ENCODE measurements around the gene TBCK.
A peak's percentile ranks its signal among the peaks of the same experiment; 100 is the strongest.

The TBCK gene

DNA sequence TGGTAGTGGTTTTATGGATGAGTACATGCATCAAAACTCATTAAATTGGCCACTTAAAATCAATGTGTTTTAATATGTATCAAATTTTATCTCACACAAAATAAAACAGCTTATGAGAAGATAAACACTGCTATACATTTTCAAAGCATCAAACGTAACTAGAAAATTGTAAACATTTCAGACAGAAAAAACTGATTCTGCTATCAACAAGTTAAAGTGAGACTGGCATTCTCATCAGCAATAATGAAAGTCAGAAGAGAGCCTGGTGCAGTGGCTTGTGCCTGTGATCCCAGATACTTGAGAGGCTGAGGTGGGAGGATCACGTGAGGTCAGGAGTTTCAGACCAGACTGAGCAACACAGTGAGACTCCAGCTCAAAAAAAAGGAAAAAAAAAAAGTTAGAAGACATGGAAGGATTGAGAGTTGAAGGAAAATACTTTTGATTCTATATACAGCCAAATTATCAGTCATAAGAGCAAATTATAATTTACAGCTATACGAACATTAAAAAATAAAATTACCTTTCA lies 2.9 kb downstream of the TBCK start:
- H4K20me1 ChIP-seq (ENCODE audit: insufficient read depth, low read length, poor library complexity, severe bottlenecking) = peaks cover 9% of the 10 kb centered on the region
- H3K36me3 ChIP-seq (ENCODE audit: insufficient read depth, low read length) = no peaks in the 10 kb centered on the region
- H3K27me3 ChIP-seq (ENCODE audit: insufficient read depth, low read length, poor library complexity, severe bottlenecking) = no peaks in the 10 kb centered on the region
- peak overlapping the region; percentile 93 for H3K4me2 ChIP-seq (ENCODE audit: low read depth, low read length, poor library complexity, severe bottlenecking)
- no peaks in the 10 kb centered on the region for H3K9me2 ChIP-seq (replicated peaks; ENCODE audit: low read depth, low read length)
- H3F3A ChIP-seq (ENCODE audit: low read depth) = no peaks in the 10 kb centered on the region
- no peak overlapping the region for H2AFZ ChIP-seq (ENCODE audit: low read length)
- peaks cover 55% of the 10 kb centered on the region for H3K79me2 ChIP-seq (ENCODE audit: insufficient read depth, low read length)
- no peak for TF ChIP-seq EZH2phosphoT487 (IDR thresholded peaks at IDR 0.05; ENCODE audit: borderline replicate concordance)
- TF ChIP-seq, protein P1, sequence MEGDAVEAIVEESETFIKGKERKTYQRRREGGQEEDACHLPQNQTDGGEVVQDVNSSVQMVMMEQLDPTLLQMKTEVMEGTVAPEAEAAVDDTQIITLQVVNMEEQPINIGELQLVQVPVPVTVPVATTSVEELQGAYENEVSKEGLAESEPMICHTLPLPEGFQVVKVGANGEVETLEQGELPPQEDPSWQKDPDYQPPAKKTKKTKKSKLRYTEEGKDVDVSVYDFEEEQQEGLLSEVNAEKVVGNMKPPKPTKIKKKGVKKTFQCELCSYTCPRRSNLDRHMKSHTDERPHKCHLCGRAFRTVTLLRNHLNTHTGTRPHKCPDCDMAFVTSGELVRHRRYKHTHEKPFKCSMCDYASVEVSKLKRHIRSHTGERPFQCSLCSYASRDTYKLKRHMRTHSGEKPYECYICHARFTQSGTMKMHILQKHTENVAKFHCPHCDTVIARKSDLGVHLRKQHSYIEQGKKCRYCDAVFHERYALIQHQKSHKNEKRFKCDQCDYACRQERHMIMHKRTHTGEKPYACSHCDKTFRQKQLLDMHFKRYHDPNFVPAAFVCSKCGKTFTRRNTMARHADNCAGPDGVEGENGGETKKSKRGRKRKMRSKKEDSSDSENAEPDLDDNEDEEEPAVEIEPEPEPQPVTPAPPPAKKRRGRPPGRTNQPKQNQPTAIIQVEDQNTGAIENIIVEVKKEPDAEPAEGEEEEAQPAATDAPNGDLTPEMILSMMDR (conservative IDR thresholded peaks at IDR 0.05; ENCODE audit: low read length) = no peak
- H3K9ac ChIP-seq (ENCODE audit: low read depth, low read length, poor library complexity, severe bottlenecking) = peak overlapping the region; percentile 6
- peaks cover 40% of the 10 kb centered on the region for H3K4me1 ChIP-seq (ENCODE audit: insufficient read depth, low read length, poor library complexity, severe bottlenecking)
- H3K4me3 ChIP-seq (ENCODE audit: low read length, poor library complexity, severe bottlenecking) = peak overlapping the region; percentile 28
- no peaks in the 10 kb centered on the region for H3K9me3 ChIP-seq (ENCODE audit: insufficient read depth, low read depth, low read length)

DNA sequence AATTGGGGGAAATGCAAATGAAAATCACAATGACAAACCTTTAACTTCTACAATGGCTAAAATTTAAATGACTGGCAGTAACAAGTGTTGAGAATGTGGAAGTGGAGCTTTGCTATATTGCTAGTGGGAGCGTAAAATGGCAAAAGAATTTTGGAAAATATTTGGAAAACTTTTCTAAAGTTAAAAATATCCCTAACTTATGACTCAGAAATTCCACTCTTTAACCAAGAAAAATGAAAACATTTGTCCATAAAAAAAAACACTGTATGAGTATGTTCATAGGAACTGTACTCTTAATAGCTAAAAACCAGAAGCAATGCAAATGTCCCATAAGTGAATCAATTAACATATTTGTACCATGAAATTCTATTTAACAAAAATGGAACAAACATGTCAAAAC lies 3.6 kb downstream of the TBCK start:
- H3K9me3 ChIP-seq (ENCODE audit: insufficient read depth, low read depth, low read length) = no peaks in the 10 kb centered on the region
- peak overlapping the region; percentile 93 for H3K4me2 ChIP-seq (ENCODE audit: low read depth, low read length, poor library complexity, severe bottlenecking)
- no peaks in the 10 kb centered on the region for H3F3A ChIP-seq (ENCODE audit: low read depth)
- H3K36me3 ChIP-seq (ENCODE audit: insufficient read depth, low read length) = no peaks in the 10 kb centered on the region
- no peak overlapping the region for H3K9ac ChIP-seq (ENCODE audit: low read depth, low read length, poor library complexity, severe bottlenecking)
- peaks cover 8% of the 10 kb centered on the region for H4K20me1 ChIP-seq (ENCODE audit: insufficient read depth, low read length, poor library complexity, severe bottlenecking)
- peaks cover 33% of the 10 kb centered on the region for H3K4me1 ChIP-seq (ENCODE audit: insufficient read depth, low read length, poor library complexity, severe bottlenecking)
- H3K9me2 ChIP-seq (replicated peaks; ENCODE audit: low read depth, low read length) = no peaks in the 10 kb centered on the region
- peak overlapping the region; percentile 22 for H3K4me3 ChIP-seq (ENCODE audit: low read length, poor library complexity, severe bottlenecking)
- peaks cover 48% of the 10 kb centered on the region for H3K79me2 ChIP-seq (ENCODE audit: insufficient read depth, low read length)
- H3K27me3 ChIP-seq (ENCODE audit: insufficient read depth, low read length, poor library complexity, severe bottlenecking) = no peaks in the 10 kb centered on the region
- TF ChIP-seq, protein P1 (conservative IDR thresholded peaks at IDR 0.05; ENCODE audit: low read length) = no peak
- no peak for TF ChIP-seq EZH2phosphoT487 (IDR thresholded peaks at IDR 0.05; ENCODE audit: borderline replicate concordance)
- H2AFZ ChIP-seq (ENCODE audit: low read length) = no peak overlapping the region

DNA sequence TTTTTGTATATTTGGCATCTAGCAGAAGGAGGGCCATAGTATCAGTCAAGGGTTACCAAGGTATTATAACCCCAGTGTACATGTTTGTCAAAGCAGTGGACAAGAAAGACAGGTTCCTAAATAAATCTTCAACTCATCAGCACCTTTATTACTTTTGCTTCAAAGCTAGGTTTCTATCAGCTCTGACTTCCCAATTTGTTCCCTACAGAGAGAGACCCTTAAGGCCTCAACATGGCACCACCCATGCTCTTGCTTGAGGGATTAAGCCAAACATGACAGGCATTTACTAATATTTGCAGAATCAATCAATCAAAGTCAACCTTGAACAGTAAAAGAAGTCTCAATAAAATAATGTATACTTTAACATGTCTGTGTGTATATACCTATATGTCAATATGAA lies 9.4 kb downstream of the TBCK start:
- Histone ChIP-seq H3K4me3 (ENCODE audit: low read length, poor library complexity, severe bottlenecking) (no peak overlapping the region), H3K9me3 (ENCODE audit: insufficient read depth, low read depth, low read length) (no peaks in the 10 kb centered on the region), H4K20me1 (ENCODE audit: insufficient read depth, low read length, poor library complexity, severe bottlenecking) (no peaks in the 10 kb centered on the region), H3K27me3 (ENCODE audit: insufficient read depth, low read length, poor library complexity, severe bottlenecking) (no peaks in the 10 kb centered on the region), H2AFZ (ENCODE audit: low read length) (no peak overlapping the region), H3K9ac (ENCODE audit: low read depth, low read length, poor library complexity, severe bottlenecking) (no peak overlapping the region), H3K4me2 (ENCODE audit: low read depth, low read length, poor library complexity, severe bottlenecking) (no peak overlapping the region), H3K79me2 (ENCODE audit: insufficient read depth, low read length) (no peaks in the 10 kb centered on the region; the same call in 1 of the 2 replicates), H3K9me2 (replicated peaks; ENCODE audit: low read depth, low read length) (no peaks in the 10 kb centered on the region), H3K36me3 (ENCODE audit: insufficient read depth, low read length) (0 out of 2 replicates have a peak, but pooled peaks cover 3% of the 10 kb centered on the region), H3K4me1 (ENCODE audit: insufficient read depth, low read length, poor library complexity, severe bottlenecking) (peaks cover 16% of the 10 kb centered on the region), H3F3A (ENCODE audit: low read depth) (no peaks in the 10 kb centered on the region)
- TF ChIP-seq, protein P1 (conservative IDR thresholded peaks at IDR 0.05; ENCODE audit: low read length) = no peak

All from Loucy (cell line).